Mammary microvascular endothelial cell (primary cell): ENCODE data around the gene PDGFRB. TPM values are rescaled to one million over a fixed set of nuclear protein-coding genes. Genes with fewer than 3 reads are reported as not detected.

ENCODE experiments used
- total RNA-seq: library from RNA; depleted of rRNA; stranded (reverse); fragments of >200 nt; gene quantifications from 2 replicates; pipeline ENCODE4 v1.2.3, GENCODE V29; 2015

The PDGFRB gene
- total RNA-seq = 0.69 and 1.6 TPM in 2 replicates

GRCh38 chr5:150155258-150156026 is at the start of gene PDGFRB:
Gene PDGFRB, minus strand, starts transcription at chr5:150155845. Its CDS starts 18,798 bp downstream, at chr5:150137047.

GRCh38 chr5:150189728-150190502 is 34.3 kb upstream of the PDGFRB start, which contains the start of gene SLC6A7:
Gene SLC6A7, plus strand, starts transcription at chr5:150190062. Its CDS starts 266 bp downstream, at chr5:150190328.

GRCh38 chr5:150166650-150167511 is 11.2 kb upstream of the PDGFRB start, which contains the start of gene CDX1:
Gene CDX1, plus strand, starts transcription at chr5:150166778. Its CDS starts 99 bp downstream, at chr5:150166877.

GRCh38 chr5:150085950-150086715 is 69.5 kb downstream of the PDGFRB start, which contains the start of gene CSF1R:
Gene CSF1R, minus strand, starts transcription at chr5:150086554. Its CDS starts 127 bp downstream, at chr5:150086427.

Other genes with a start within 250 kb of the PDGFRB start
- 0.05 TPM in 1 of 2 replicates, not detected in the other for gene PDE6A, start 211.1 kb downstream of the PDGFRB start, total RNA-seq
- 18.3 and 22.1 TPM in 2 replicates for gene SLC26A2, start 195.1 kb downstream of the PDGFRB start, total RNA-seq
- gene TIGD6, start 155.2 kb downstream of the PDGFRB start, total RNA-seq = 3.1 and 3.5 TPM in 2 replicates
- gene HMGXB3, start 155.1 kb downstream of the PDGFRB start, total RNA-seq = 34.8 and 41.1 TPM in 2 replicates
- gene CSF1R, start 69.3 kb downstream of the PDGFRB start, total RNA-seq = not detected in 2 replicates
- not detected in 2 replicates for gene CDX1, start 10.9 kb upstream of the PDGFRB start, total RNA-seq
- not detected in 2 replicates for gene SLC6A7, start 34.2 kb upstream of the PDGFRB start, total RNA-seq
- not detected in 2 replicates for gene CAMK2A, start 133.9 kb upstream of the PDGFRB start, total RNA-seq
- 0.33 and 0.49 TPM in 2 replicates for gene ARSI, start 147.1 kb upstream of the PDGFRB start, total RNA-seq
- 48.2 and 51.0 TPM in 2 replicates for gene TCOF1, start 201.9 kb upstream of the PDGFRB start, total RNA-seq